ENCODE measurements around the gene MAP2K6. TPM values are rescaled to one million over a fixed set of nuclear protein-coding genes. Genes with fewer than 3 reads are reported as not detected.

The MAP2K6 gene
- polyA plus RNA-seq, 4 donors, result 5.1 to 21.2 (median 13.4) TPM

DNA sequence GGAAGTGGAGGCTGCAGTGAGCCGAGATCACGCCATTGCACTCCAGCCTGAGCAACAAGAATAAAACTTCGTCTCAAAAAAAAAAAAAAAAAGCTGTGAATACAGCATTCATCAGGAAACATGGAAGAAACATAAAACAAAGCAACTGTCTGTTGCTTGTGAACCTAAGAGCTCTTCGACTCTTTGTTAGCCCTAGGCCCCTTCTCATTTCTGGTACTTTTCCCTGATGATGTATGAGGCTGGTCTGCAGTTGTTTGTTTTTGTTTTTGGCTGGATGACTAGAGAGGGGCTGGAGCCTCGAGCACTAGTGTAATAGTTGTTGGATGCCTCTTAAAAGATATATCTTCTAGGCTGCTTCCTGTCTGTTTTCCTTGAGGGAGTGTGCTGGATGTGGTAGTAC lies 113.5 kb downstream of the MAP2K6 start:
- FAIRE-seq, result no peak
- H3K4me1 ChIP-seq (ENCODE audit: control insufficient read depth in 3 of 3, insufficient read depth in 2 of 3, low read depth in 1 of 3, low read length in 2 of 3), result no peaks in the 10 kb centered on the region
- no peak for DNase-seq
- H3K27ac ChIP-seq (ENCODE audit: low read depth in 1 of 3, low read length in 2 of 3), result no peak overlapping the region
- WGBS, 3 donors, result 72 to 85% (median 79%) methylated on average over 4 to 5 of the region's 5 CpGs
- no peak overlapping the region for H3K4me3 ChIP-seq (ENCODE audit: low read depth in 1 of 3, low read length in 3 of 3)
- H3K36me3 ChIP-seq (ENCODE audit: control insufficient read depth in 3 of 3, insufficient read depth in 2 of 3, low read depth in 1 of 3, low read length in 3 of 3), result peaks cover 0 to 5% (median 4%) of the 10 kb centered on the region in 3 donors
- H3K9me3 ChIP-seq (ENCODE audit: control insufficient read depth in 2 of 2, insufficient read depth in 1 of 2, low read depth in 1 of 2, low read length in 1 of 2), result no peaks in the 10 kb centered on the region
- H3K27me3 ChIP-seq (ENCODE audit: control insufficient read depth in 3 of 3, insufficient read depth in 3 of 3, low read length in 3 of 3), result no peaks in the 10 kb centered on the region

DNA sequence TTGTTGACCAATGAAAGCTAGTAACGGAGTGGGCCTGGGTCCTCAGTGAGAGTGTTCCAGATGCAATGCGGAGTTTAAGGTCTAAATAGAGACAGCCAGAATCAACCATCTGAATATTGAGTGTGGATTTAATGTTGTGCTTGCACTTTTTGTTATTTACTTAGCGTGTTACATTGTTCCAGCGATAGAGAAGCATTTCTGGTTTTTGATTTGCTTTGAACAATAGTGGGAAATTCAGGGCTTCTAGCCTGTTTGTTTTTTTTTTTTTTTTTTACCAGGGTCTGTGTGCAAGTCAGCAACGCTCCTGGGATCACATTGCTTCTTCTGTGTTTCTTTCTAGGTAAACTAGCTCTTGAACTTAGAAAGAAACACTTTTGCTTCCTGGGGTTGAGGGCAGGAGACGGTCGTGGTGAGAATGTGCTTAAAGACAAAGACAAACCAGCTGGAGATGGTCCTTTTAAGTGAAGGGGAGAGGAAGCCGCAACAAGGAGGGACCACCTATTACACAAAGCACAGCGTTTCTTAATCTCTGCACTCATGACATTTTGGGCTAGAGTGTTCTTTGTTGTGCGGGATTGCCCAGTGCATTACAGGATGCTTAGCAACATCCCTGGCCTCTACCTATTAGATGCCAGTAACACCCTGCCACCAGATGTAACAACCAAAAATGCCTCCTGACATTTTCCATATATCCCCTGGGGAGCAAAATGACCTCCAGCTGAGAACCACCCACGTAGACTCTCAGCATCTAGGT lies 119.2 kb downstream of the MAP2K6 start:
- 86 to 94% (median 94%) methylated on average over 11 of the region's 11 CpGs for WGBS, 3 donors
- no peak overlapping the region for H3K4me3 ChIP-seq (ENCODE audit: low read depth in 1 of 3, low read length in 3 of 3)
- H3K9me3 ChIP-seq (ENCODE audit: control insufficient read depth in 2 of 2, insufficient read depth in 1 of 2, low read depth in 1 of 2, low read length in 1 of 2), result no peaks in the 10 kb centered on the region
- H3K4me1 ChIP-seq (ENCODE audit: control insufficient read depth in 3 of 3, insufficient read depth in 2 of 3, low read depth in 1 of 3, low read length in 2 of 3), result peaks cover 0 to 9% (median 0%) of the 10 kb centered on the region in 3 donors
- FAIRE-seq, result no peak
- H3K27me3 ChIP-seq (ENCODE audit: control insufficient read depth in 3 of 3, insufficient read depth in 3 of 3, low read length in 3 of 3), result no peaks in the 10 kb centered on the region
- DNase-seq, result no peak
- peaks cover 0 to 2% (median 2%) of the 10 kb centered on the region in 3 donors for H3K36me3 ChIP-seq (ENCODE audit: control insufficient read depth in 3 of 3, insufficient read depth in 2 of 3, low read depth in 1 of 3, low read length in 3 of 3)
- H3K27ac ChIP-seq (ENCODE audit: low read depth in 1 of 3, low read length in 2 of 3), result no peak overlapping the region

DNA sequence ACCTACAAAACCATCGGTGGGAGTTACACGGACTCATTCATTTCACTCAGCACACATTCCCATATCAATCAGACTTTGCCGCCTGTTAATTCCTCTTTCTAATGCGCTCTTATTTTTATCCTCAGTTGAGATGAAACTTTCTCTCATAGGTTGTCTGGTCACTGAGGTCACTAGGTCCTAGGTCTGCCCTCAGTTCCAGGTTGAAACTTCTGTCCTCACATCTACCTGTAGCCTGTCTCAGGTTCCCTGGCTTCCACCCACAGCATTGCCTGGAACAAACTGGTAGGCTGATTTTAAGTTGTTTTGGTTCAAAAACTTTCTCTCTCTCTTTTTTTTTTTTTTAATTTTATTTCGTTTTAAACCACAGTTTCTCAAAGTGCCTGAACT lies 119.7 kb downstream of the MAP2K6 start:
- DNase-seq, result no peak
- no peak overlapping the region for H3K27ac ChIP-seq (ENCODE audit: low read depth in 1 of 3, low read length in 2 of 3)
- 81 to 84% (median 83%) methylated on average over 5 of the region's 5 CpGs for WGBS, 3 donors

DNA sequence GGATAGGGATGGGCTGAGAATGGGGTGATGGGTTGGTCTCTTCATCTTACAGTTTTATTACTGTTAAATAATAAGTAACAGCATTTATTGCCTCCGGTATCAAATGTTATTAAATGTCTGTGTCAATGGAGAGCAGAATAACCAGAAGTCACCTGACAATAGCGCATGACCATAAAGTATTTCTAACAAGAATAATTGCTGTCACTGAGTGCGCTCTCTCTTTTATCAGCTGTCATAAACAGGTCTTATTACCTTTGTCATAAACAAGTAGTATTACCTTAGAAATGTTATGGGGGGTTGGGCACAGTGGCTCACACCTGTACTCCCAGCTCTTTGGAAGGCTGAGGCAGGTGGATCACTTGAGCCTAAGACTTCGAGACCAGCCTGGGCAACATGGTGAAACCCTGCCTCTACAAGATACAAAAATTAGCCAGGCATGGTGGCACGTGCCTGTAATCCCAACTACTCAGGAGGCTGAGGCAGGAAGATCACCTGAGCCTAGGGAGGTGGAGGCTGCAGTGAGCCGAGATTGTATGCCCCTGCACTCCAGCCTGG lies 120.6 kb downstream of the MAP2K6 start:
- Histone ChIP-seq H3K4me3 (ENCODE audit: low read depth in 1 of 3, low read length in 3 of 3) (no peak overlapping the region), H3K27ac (ENCODE audit: low read depth in 1 of 3, low read length in 2 of 3) (peak overlapping the region in 2 of 3 donors; percentile 20 to 56), H3K9me3 (ENCODE audit: control insufficient read depth in 2 of 2, insufficient read depth in 1 of 2, low read depth in 1 of 2, low read length in 1 of 2) (no peaks in the 10 kb centered on the region), H3K36me3 (ENCODE audit: control insufficient read depth in 3 of 3, insufficient read depth in 2 of 3, low read depth in 1 of 3, low read length in 3 of 3) (peaks cover 0 to 2% (median 2%) of the 10 kb centered on the region in 3 donors), H3K4me1 (ENCODE audit: control insufficient read depth in 3 of 3, insufficient read depth in 2 of 3, low read depth in 1 of 3, low read length in 2 of 3) (peaks cover 0 to 9% (median 0%) of the 10 kb centered on the region in 3 donors), H3K27me3 (ENCODE audit: control insufficient read depth in 3 of 3, insufficient read depth in 3 of 3, low read length in 3 of 3) (no peaks in the 10 kb centered on the region)
- peak; percentile 91 to 94 for DNase-seq
- no peak for FAIRE-seq
- 21 to 69% (median 44%) methylated on average over 6 of the region's 6 CpGs for WGBS, 3 donors

More for the DNA sequence above, 119.7 kb downstream of the MAP2K6 start:
- Histone ChIP-seq H3K27me3 (ENCODE audit: control insufficient read depth in 3 of 3, insufficient read depth in 3 of 3, low read length in 3 of 3) (no peaks in the 10 kb centered on the region), H3K9me3 (ENCODE audit: control insufficient read depth in 2 of 2, insufficient read depth in 1 of 2, low read depth in 1 of 2, low read length in 1 of 2) (no peaks in the 10 kb centered on the region), H3K4me3 (ENCODE audit: low read depth in 1 of 3, low read length in 3 of 3) (no peak overlapping the region), H3K36me3 (ENCODE audit: control insufficient read depth in 3 of 3, insufficient read depth in 2 of 3, low read depth in 1 of 3, low read length in 3 of 3) (peaks cover 0 to 2% (median 2%) of the 10 kb centered on the region in 3 donors), H3K4me1 (ENCODE audit: control insufficient read depth in 3 of 3, insufficient read depth in 2 of 3, low read depth in 1 of 3, low read length in 2 of 3) (peaks cover 0 to 9% (median 0%) of the 10 kb centered on the region in 3 donors)
- FAIRE-seq, result no peak

DNA sequence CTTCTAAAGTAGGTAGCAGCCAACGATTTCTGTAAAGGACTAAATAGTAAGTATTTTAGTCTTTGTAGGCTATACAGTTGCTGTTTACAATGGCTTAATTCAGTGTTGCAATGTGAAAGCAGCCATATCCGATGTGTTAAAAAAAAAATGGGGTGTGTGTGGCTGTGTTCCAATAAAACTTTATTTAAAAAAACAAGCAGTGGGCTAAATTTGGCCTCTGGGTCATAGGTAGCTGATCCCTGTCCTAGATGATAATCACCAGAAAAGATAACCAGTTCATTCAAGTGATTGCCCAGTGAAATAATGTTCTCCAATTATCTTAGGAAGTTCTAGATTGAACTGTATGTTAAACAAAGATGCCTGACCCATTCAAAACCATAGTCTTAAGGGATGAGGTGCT lies 124.3 kb downstream of the MAP2K6 start:
- H3K4me1 ChIP-seq (ENCODE audit: control insufficient read depth in 3 of 3, insufficient read depth in 2 of 3, low read depth in 1 of 3, low read length in 2 of 3), result peaks cover 0 to 9% (median 2%) of the 10 kb centered on the region in 3 donors
- peak overlapping the region in 1 of 3 donors; percentile 64 for H3K27ac ChIP-seq (ENCODE audit: low read depth in 1 of 3, low read length in 2 of 3)
- H3K36me3 ChIP-seq (ENCODE audit: control insufficient read depth in 3 of 3, insufficient read depth in 2 of 3, low read depth in 1 of 3, low read length in 3 of 3), result peaks cover 0 to 3% (median 2%) of the 10 kb centered on the region in 3 donors
- FAIRE-seq (no peak), DNase-seq (no peak)
- 77 to 84% (median 82%) methylated on average over 2 of the region's 2 CpGs for WGBS, 3 donors
- no peaks in the 10 kb centered on the region for H3K9me3 ChIP-seq (ENCODE audit: control insufficient read depth in 2 of 2, insufficient read depth in 1 of 2, low read depth in 1 of 2, low read length in 1 of 2)
- H3K4me3 ChIP-seq (ENCODE audit: low read depth in 1 of 3, low read length in 3 of 3), result no peak overlapping the region
- no peaks in the 10 kb centered on the region for H3K27me3 ChIP-seq (ENCODE audit: control insufficient read depth in 3 of 3, insufficient read depth in 3 of 3, low read length in 3 of 3)

DNA sequence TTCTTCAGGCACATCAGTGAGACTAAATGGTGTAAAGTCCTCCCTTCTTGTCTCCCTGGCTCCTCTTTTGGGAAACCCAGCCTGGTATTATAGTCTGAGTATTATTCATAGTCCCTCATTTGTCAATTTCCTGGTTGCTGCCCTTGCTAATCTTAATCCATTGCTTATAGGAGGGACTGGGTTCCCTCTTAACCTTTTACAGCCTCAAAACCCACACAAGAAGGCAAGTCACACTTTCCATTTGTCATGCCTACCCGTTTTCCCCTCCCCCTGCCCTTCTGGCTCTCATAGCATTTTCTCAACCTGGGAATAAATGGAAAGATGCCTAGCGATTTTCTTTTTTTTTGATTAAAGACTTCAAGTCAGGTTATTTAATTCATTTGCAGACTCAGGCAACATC lies 124.8 kb downstream of the MAP2K6 start:
- 16 to 55% (median 38%) methylated on average over 2 of the region's 2 CpGs for WGBS, 3 donors
- peak in 1 of 2 donors; percentile 8 for DNase-seq

DNA sequence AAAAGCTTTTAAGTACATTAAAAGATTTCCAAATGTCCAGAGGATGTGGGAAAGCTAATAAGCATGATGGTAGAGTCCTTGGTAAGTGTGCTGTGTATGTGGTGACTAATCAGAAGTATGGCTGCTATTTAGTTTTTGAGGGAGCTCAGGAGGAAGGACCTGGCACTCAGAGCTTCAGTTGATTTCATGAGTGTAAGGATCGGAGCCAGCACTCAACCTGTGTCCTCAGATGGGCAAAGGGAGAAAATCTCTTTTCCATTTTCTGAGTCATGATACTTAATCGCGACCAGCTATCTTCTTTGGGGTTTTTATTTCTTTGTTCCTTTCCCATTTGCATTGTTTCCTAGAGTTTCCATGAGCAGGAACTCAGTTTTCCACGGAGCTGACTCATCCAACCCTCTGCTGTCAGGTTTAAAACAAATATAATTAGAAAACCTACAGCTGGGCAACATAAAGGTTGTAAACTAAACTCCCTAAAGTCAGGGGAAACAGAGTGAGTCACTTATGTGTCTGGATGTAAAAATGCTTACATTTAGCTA lies 125.4 kb downstream of the MAP2K6 start:
- DNase-seq (peak; percentile 36 to 38), FAIRE-seq (no peak)
- WGBS, 3 donors, result 21 to 58% (median 41%) methylated on average over 4 of the region's 4 CpGs
- Histone ChIP-seq H3K4me3 (ENCODE audit: low read depth in 1 of 3, low read length in 3 of 3) (no peak overlapping the region), H3K4me1 (ENCODE audit: control insufficient read depth in 3 of 3, insufficient read depth in 2 of 3, low read depth in 1 of 3, low read length in 2 of 3) (peaks cover 0 to 5% (median 2%) of the 10 kb centered on the region in 3 donors), H3K27ac (ENCODE audit: low read depth in 1 of 3, low read length in 2 of 3) (peak overlapping the region in 2 of 3 donors; percentile 45 to 64), H3K36me3 (ENCODE audit: control insufficient read depth in 3 of 3, insufficient read depth in 2 of 3, low read depth in 1 of 3, low read length in 3 of 3) (peaks cover 0 to 3% (median 2%) of the 10 kb centered on the region in 3 donors), H3K9me3 (ENCODE audit: control insufficient read depth in 2 of 2, insufficient read depth in 1 of 2, low read depth in 1 of 2, low read length in 1 of 2) (no peaks in the 10 kb centered on the region), H3K27me3 (ENCODE audit: control insufficient read depth in 3 of 3, insufficient read depth in 3 of 3, low read length in 3 of 3) (no peaks in the 10 kb centered on the region)

More for the DNA sequence above, 124.8 kb downstream of the MAP2K6 start:
- H3K27ac ChIP-seq (ENCODE audit: low read depth in 1 of 3, low read length in 2 of 3), result peak overlapping the region in 1 of 3 donors; percentile 64
- H3K4me3 ChIP-seq (ENCODE audit: low read depth in 1 of 3, low read length in 3 of 3), result no peak overlapping the region
- peaks cover 0 to 9% (median 2%) of the 10 kb centered on the region in 3 donors for H3K4me1 ChIP-seq (ENCODE audit: control insufficient read depth in 3 of 3, insufficient read depth in 2 of 3, low read depth in 1 of 3, low read length in 2 of 3)
- H3K27me3 ChIP-seq (ENCODE audit: control insufficient read depth in 3 of 3, insufficient read depth in 3 of 3, low read length in 3 of 3), result no peaks in the 10 kb centered on the region
- H3K9me3 ChIP-seq (ENCODE audit: control insufficient read depth in 2 of 2, insufficient read depth in 1 of 2, low read depth in 1 of 2, low read length in 1 of 2), result no peaks in the 10 kb centered on the region
- FAIRE-seq, result no peak
- H3K36me3 ChIP-seq (ENCODE audit: control insufficient read depth in 3 of 3, insufficient read depth in 2 of 3, low read depth in 1 of 3, low read length in 3 of 3), result peaks cover 0 to 3% (median 2%) of the 10 kb centered on the region in 3 donors

DNA sequence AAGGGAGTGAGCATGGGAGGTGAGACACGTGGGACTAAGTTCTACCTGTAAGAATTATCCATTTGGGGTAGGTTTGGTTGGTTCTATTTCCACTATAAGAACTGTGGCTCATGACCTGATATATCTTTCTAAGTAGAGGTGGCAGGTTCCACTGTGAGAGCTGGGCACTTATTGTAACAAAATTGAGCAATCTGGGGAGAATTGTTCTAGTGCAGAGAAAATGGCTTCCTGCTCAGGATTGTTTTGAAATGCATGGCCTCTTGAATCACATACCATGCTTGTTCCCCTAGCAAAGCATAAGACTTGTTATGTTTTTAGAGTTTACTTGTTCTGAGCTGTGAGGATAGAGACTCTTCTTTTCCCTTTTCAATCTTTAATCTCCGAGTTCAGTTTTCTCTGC lies 125.9 kb downstream of the MAP2K6 start:
- FAIRE-seq (no peak), DNase-seq (no peak)
- 69 to 79% (median 78%) methylated on average over 2 of the region's 2 CpGs for WGBS, 3 donors
- Histone ChIP-seq H3K4me3 (ENCODE audit: low read depth in 1 of 3, low read length in 3 of 3) (no peak overlapping the region), H3K9me3 (ENCODE audit: control insufficient read depth in 2 of 2, insufficient read depth in 1 of 2, low read depth in 1 of 2, low read length in 1 of 2) (no peaks in the 10 kb centered on the region), H3K36me3 (ENCODE audit: control insufficient read depth in 3 of 3, insufficient read depth in 2 of 3, low read depth in 1 of 3, low read length in 3 of 3) (peaks cover 0 to 3% (median 2%) of the 10 kb centered on the region in 3 donors), H3K27me3 (ENCODE audit: control insufficient read depth in 3 of 3, insufficient read depth in 3 of 3, low read length in 3 of 3) (no peaks in the 10 kb centered on the region), H3K27ac (ENCODE audit: low read depth in 1 of 3, low read length in 2 of 3) (peak overlapping the region in 1 of 3 donors; percentile 38), H3K4me1 (ENCODE audit: control insufficient read depth in 3 of 3, insufficient read depth in 2 of 3, low read depth in 1 of 3, low read length in 2 of 3) (peaks cover 0 to 2% (median 1%) of the 10 kb centered on the region in 3 donors)

All from small intestine (tissue), 7 donors.